Measurements from ENCODE around the gene STXBP5. TPM values are rescaled to one million over a fixed set of nuclear protein-coding genes. Genes with fewer than 3 reads are reported as not detected.
A peak's percentile ranks its signal among the peaks of the same experiment; 100 is the strongest.

Gene STXBP5
- polyA plus RNA-seq, 1 donor (not counting 4 experiments of a cell fraction or from before 2014, with no cell fraction given): 19.4 TPM

DNA sequence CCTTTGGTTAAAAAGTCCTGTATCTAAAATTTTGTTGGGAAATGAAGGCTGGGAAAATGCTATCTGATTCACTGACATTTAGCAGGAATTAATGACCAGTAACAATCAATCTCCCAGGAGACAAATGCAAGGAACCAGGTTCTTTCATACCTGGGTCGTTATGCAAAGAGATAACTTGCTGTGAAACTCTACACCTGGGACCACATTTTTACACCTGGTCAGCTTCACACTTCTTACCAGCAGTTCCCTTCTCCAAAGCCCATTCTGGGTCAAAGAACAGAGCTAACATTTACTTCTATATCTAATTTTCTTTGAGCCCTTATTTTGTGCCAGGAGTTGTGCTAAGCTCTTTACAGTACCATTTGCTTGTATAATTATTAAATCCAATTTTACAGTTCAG is 27.4 kb upstream of the STXBP5 start:
- no peak overlapping the region for H2AFZ ChIP-seq (ENCODE audit: control insufficient read depth, low read length)
- peak; percentile 44 for FAIRE-seq
- H3K4me3 ChIP-seq (ENCODE audit: control insufficient read depth in 2 of 3, extremely low read depth in 1 of 3, insufficient read depth in 2 of 3, low read depth in 1 of 3, low read length in 3 of 3): no peak overlapping the region
- no peaks in the 10 kb centered on the region for H3K9me3 ChIP-seq (ENCODE audit: control insufficient read depth, low read depth, low read length)
- H3K79me2 ChIP-seq (ENCODE audit: control insufficient read depth, insufficient read depth, low read length): no peaks in the 10 kb centered on the region
- H3K27me3 ChIP-seq (ENCODE audit: control insufficient read depth, extremely low read depth, insufficient read depth, low read length): no peaks in the 10 kb centered on the region
- H3K4me1 ChIP-seq (ENCODE audit: control insufficient read depth, extremely low read depth, insufficient read depth, low read length): peaks cover 6% of the 10 kb centered on the region
- dilution Hi-C loops (cut with MboI; ENCODE audit: extremely low pct_ligation_motif_present, low sequenced_read_pairs): no loop called here
- no peaks in the 10 kb centered on the region for H3K36me3 ChIP-seq (ENCODE audit: control insufficient read depth in 2 of 2, extremely low read depth in 1 of 2, insufficient read depth in 2 of 2, low read length in 2 of 2)
- TF ChIP-seq, protein P1, sequence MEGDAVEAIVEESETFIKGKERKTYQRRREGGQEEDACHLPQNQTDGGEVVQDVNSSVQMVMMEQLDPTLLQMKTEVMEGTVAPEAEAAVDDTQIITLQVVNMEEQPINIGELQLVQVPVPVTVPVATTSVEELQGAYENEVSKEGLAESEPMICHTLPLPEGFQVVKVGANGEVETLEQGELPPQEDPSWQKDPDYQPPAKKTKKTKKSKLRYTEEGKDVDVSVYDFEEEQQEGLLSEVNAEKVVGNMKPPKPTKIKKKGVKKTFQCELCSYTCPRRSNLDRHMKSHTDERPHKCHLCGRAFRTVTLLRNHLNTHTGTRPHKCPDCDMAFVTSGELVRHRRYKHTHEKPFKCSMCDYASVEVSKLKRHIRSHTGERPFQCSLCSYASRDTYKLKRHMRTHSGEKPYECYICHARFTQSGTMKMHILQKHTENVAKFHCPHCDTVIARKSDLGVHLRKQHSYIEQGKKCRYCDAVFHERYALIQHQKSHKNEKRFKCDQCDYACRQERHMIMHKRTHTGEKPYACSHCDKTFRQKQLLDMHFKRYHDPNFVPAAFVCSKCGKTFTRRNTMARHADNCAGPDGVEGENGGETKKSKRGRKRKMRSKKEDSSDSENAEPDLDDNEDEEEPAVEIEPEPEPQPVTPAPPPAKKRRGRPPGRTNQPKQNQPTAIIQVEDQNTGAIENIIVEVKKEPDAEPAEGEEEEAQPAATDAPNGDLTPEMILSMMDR (optimal IDR thresholded peaks at IDR 0.05 in 1 of 3, IDR thresholded peaks at IDR 0.05 in 1 of 3, conservative IDR thresholded peaks at IDR 0.05 in 1 of 3; ENCODE audit: extremely low read depth in 1 of 3, insufficient read depth in 2 of 3, low read length in 3 of 3): no peak
- TF ChIP-seq EZH2 (IDR thresholded peaks at IDR 0.05; ENCODE audit: low read length): no peak
- H3K9me1 ChIP-seq (ENCODE audit: control insufficient read depth, extremely low read depth, insufficient read depth, low read length): no peaks in the 10 kb centered on the region
- DNase-seq (ENCODE audit: low read depth, low spot score): no peak
- H3K9ac ChIP-seq (ENCODE audit: control insufficient read depth, extremely low read depth, insufficient read depth, low read length): no peak overlapping the region
- H3K27ac ChIP-seq (ENCODE audit: control insufficient read depth, insufficient read depth, low read length): no peak overlapping the region
- no peaks in the 10 kb centered on the region for H4K20me1 ChIP-seq (ENCODE audit: control insufficient read depth, extremely low read depth, insufficient read depth, low read length)
- no peak overlapping the region for H3K4me2 ChIP-seq (ENCODE audit: control insufficient read depth, extremely low read depth, insufficient read depth, low read depth, low read length)

GRCh38 chr6:147177286-147177685 is 26.9 kb upstream of the STXBP5 start:
- Histone ChIP-seq H3K4me1 (ENCODE audit: control insufficient read depth, extremely low read depth, insufficient read depth, low read length) (peaks cover 6% of the 10 kb centered on the region), H4K20me1 (ENCODE audit: control insufficient read depth, extremely low read depth, insufficient read depth, low read length) (no peaks in the 10 kb centered on the region), H3K27me3 (ENCODE audit: control insufficient read depth, extremely low read depth, insufficient read depth, low read length) (no peaks in the 10 kb centered on the region), H3K4me2 (ENCODE audit: control insufficient read depth, extremely low read depth, insufficient read depth, low read depth, low read length) (no peak overlapping the region), H3K9ac (ENCODE audit: control insufficient read depth, extremely low read depth, insufficient read depth, low read length) (no peak overlapping the region), H3K36me3 (ENCODE audit: control insufficient read depth in 2 of 2, extremely low read depth in 1 of 2, insufficient read depth in 2 of 2, low read length in 2 of 2) (no peaks in the 10 kb centered on the region), H3K4me3 (ENCODE audit: control insufficient read depth in 2 of 3, extremely low read depth in 1 of 3, insufficient read depth in 2 of 3, low read depth in 1 of 3, low read length in 3 of 3) (no peak overlapping the region), H3K27ac (ENCODE audit: control insufficient read depth, insufficient read depth, low read length) (no peak overlapping the region), H3K9me1 (ENCODE audit: control insufficient read depth, extremely low read depth, insufficient read depth, low read length) (no peaks in the 10 kb centered on the region), H3K9me3 (ENCODE audit: control insufficient read depth, low read depth, low read length) (no peaks in the 10 kb centered on the region), H3K79me2 (ENCODE audit: control insufficient read depth, insufficient read depth, low read length) (no peaks in the 10 kb centered on the region), H2AFZ (ENCODE audit: control insufficient read depth, low read length) (no peak overlapping the region)
- TF ChIP-seq, protein P1 (optimal IDR thresholded peaks at IDR 0.05 in 1 of 3, IDR thresholded peaks at IDR 0.05 in 1 of 3, conservative IDR thresholded peaks at IDR 0.05 in 1 of 3; ENCODE audit: extremely low read depth in 1 of 3, insufficient read depth in 2 of 3, low read length in 3 of 3): no peak
- TF ChIP-seq EZH2 (IDR thresholded peaks at IDR 0.05; ENCODE audit: low read length): no peak
- peak; percentile 53 for FAIRE-seq
- dilution Hi-C loops (cut with MboI; ENCODE audit: extremely low pct_ligation_motif_present, low sequenced_read_pairs): no loop called here
- DNase-seq (ENCODE audit: low read depth, low spot score): no peak
